Muscle layer of duodenum (tissue), 2 donors: ENCODE results near the gene CDAN1.

ENCODE experiments used
- H3K27ac ChIP-seq: one replicate; pipeline ENCODE4 v1.7.0; 2013; ENCODE audit warnings: mild to moderate bottlenecking, low read length
- H3K27me3 ChIP-seq: one replicate; pipeline ENCODE4 v1.7.0; 2013; ENCODE audit warnings: low read depth, mild to moderate bottlenecking, control low read depth, low read length
- H3K36me3 ChIP-seq, 2 donors: one replicate each; pipeline ENCODE4 v1.7.0; 2013; ENCODE audit warnings: low read length in 2 of 2, control low read depth in 1 of 2, mild to moderate bottlenecking in 1 of 2; ENCODE audit not compliant: insufficient read depth in 2 of 2, control insufficient read depth in 1 of 2
- H3K4me1 ChIP-seq, 2 donors: one replicate each; pipeline ENCODE4 v1.7.0; 2013; ENCODE audit warnings: low read length in 2 of 2, mild to moderate bottlenecking in 2 of 2, control low read depth in 1 of 2, moderate library complexity in 1 of 2; ENCODE audit not compliant: insufficient read depth in 2 of 2, control insufficient read depth in 1 of 2
- H3K4me3 ChIP-seq, 2 donors: one replicate each; pipeline ENCODE4 v1.7.0; 2013; ENCODE audit warnings: low read length in 2 of 2, low read depth in 1 of 2, mild to moderate bottlenecking in 1 of 2
- H3K9me3 ChIP-seq, 2 donors: one replicate each; pipeline ENCODE4 v1.7.0; 2013; ENCODE audit warnings: low read length in 2 of 2, control low read depth in 1 of 2, mild to moderate bottlenecking in 1 of 2; ENCODE audit not compliant: control insufficient read depth in 1 of 2
- donor health status: healthy.

The CDAN1 gene

GRCh38 chr15:42732095-42732827, 4.7 kb downstream of the CDAN1 start:
- no peaks in the 10 kb centered on the region for H3K9me3 ChIP-seq
- H3K27me3 ChIP-seq = no peaks in the 10 kb centered on the region
- peaks cover 42 to 60% of the 10 kb centered on the region in 2 donors for H3K36me3 ChIP-seq
- H3K4me1 ChIP-seq = peaks cover 7 to 10% of the 10 kb centered on the region in 2 donors
- H3K4me3 ChIP-seq = no peak overlapping the region
- H3K27ac ChIP-seq = no peak overlapping the region

- Histone ChIP-seq H3K36me3 (peaks cover 49 to 68% of the 10 kb centered on the region in 2 donors), H3K27ac (no peak overlapping the region), H3K4me1 (peaks cover 7 to 10% of the 10 kb centered on the region in 2 donors), H3K27me3 (no peaks in the 10 kb centered on the region), H3K4me3 (no peak overlapping the region), H3K9me3 (no peaks in the 10 kb centered on the region)
Observed at GRCh38 chr15:42731461-42731860, 5.5 kb downstream of the CDAN1 start.

- no peak overlapping the region for H3K4me3 ChIP-seq
- no peaks in the 10 kb centered on the region for H3K27me3 ChIP-seq
- peaks cover 53 to 76% of the 10 kb centered on the region in 2 donors for H3K36me3 ChIP-seq
- H3K27ac ChIP-seq = no peak overlapping the region
- no peaks in the 10 kb centered on the region for H3K9me3 ChIP-seq
- peaks cover 3% of the 10 kb centered on the region in 2 donors for H3K4me1 ChIP-seq
Observed at GRCh38 chr15:42730536-42730935, 6.4 kb downstream of the CDAN1 start.

- H3K27ac ChIP-seq = no peak overlapping the region
- H3K36me3 ChIP-seq = peaks cover 55 to 80% of the 10 kb centered on the region in 2 donors
- no peaks in the 10 kb centered on the region for H3K9me3 ChIP-seq
- H3K27me3 ChIP-seq = no peaks in the 10 kb centered on the region
- no peak overlapping the region for H3K4me3 ChIP-seq
- H3K4me1 ChIP-seq = no peaks in the 10 kb centered on the region
Observed at GRCh38 chr15:42730135-42730534, 6.8 kb downstream of the CDAN1 start.

GRCh38 chr15:42729409-42729808, 7.5 kb downstream of the CDAN1 start:
- H3K4me1 ChIP-seq = no peaks in the 10 kb centered on the region
- H3K27ac ChIP-seq = no peak overlapping the region
- no peaks in the 10 kb centered on the region for H3K27me3 ChIP-seq
- H3K9me3 ChIP-seq = no peaks in the 10 kb centered on the region
- H3K4me3 ChIP-seq = no peak overlapping the region
- H3K36me3 ChIP-seq = peaks cover 62 to 87% of the 10 kb centered on the region in 2 donors

- no peak overlapping the region for H3K4me3 ChIP-seq
- no peaks in the 10 kb centered on the region for H3K4me1 ChIP-seq
- H3K27ac ChIP-seq = no peak overlapping the region
- no peaks in the 10 kb centered on the region for H3K9me3 ChIP-seq
- H3K36me3 ChIP-seq = peaks cover 59 to 87% of the 10 kb centered on the region in 2 donors
- no peaks in the 10 kb centered on the region for H3K27me3 ChIP-seq
Observed at GRCh38 chr15:42728972-42729371, 8.0 kb downstream of the CDAN1 start.

GRCh38 chr15:42728560-42728959, 8.4 kb downstream of the CDAN1 start:
- H3K9me3 ChIP-seq = no peaks in the 10 kb centered on the region
- H3K36me3 ChIP-seq = peaks cover 56 to 87% of the 10 kb centered on the region in 2 donors

GRCh38 chr15:42727750-42728381, 9.1 kb downstream of the CDAN1 start:
- Histone ChIP-seq H3K4me3 (no peak overlapping the region), H3K27ac (no peak overlapping the region), H3K9me3 (no peaks in the 10 kb centered on the region), H3K27me3 (no peaks in the 10 kb centered on the region), H3K4me1 (no peaks in the 10 kb centered on the region), H3K36me3 (peaks cover 62 to 91% of the 10 kb centered on the region in 2 donors)

More at GRCh38 chr15:42728560-42728959, 8.4 kb downstream of the CDAN1 start:
- Histone ChIP-seq H3K4me3 (no peak overlapping the region), H3K27me3 (no peaks in the 10 kb centered on the region), H3K4me1 (no peaks in the 10 kb centered on the region), H3K27ac (no peak overlapping the region)

GRCh38 chr15:42726114-42726513, 10.8 kb downstream of the CDAN1 start:
- Histone ChIP-seq H3K36me3 (peaks cover 58 to 85% of the 10 kb centered on the region in 2 donors), H3K9me3 (no peaks in the 10 kb centered on the region), H3K27me3 (no peaks in the 10 kb centered on the region), H3K27ac (no peak overlapping the region), H3K4me3 (no peak overlapping the region), H3K4me1 (no peaks in the 10 kb centered on the region)

- no peaks in the 10 kb centered on the region for H3K27me3 ChIP-seq
- peaks cover 53 to 81% of the 10 kb centered on the region in 2 donors for H3K36me3 ChIP-seq
- no peaks in the 10 kb centered on the region for H3K9me3 ChIP-seq
- H3K27ac ChIP-seq = no peak overlapping the region
- no peaks in the 10 kb centered on the region for H3K4me1 ChIP-seq
- H3K4me3 ChIP-seq = no peak overlapping the region
Observed at GRCh38 chr15:42725331-42725903, 11.5 kb downstream of the CDAN1 start.

- peaks cover 59 to 84% of the 10 kb centered on the region in 2 donors for H3K36me3 ChIP-seq
- H3K4me1 ChIP-seq = no peaks in the 10 kb centered on the region
- H3K27ac ChIP-seq = no peak overlapping the region
- H3K9me3 ChIP-seq = no peaks in the 10 kb centered on the region
- no peaks in the 10 kb centered on the region for H3K27me3 ChIP-seq
- H3K4me3 ChIP-seq = no peak overlapping the region
Observed at GRCh38 chr15:42724276-42724675, 12.7 kb downstream of the CDAN1 start.
